Vagina (tissue), 2 donors: ENCODE measurements around the gene MSMB. TPM values are rescaled to one million over a fixed set of nuclear protein-coding genes. Genes with fewer than 3 reads are reported as not detected.
"Not testable (repeated sequence)": the region's sequence is repeated elsewhere in the genome, so short reads cannot be mapped to it uniquely, and the experiment has no call there.

ENCODE experiments used
- DNase-seq, 2 donors: peaks; one replicate each; pipeline ENCODE4 v3.0.0-alpha.2; 2017; ENCODE audit errors: extremely low spot score in 2 of 2
- H3K27ac ChIP-seq: fragments of 200-600 bp; sonication (generic); one replicate; pipeline ENCODE4 v1.5.1; 2019
- H3K27me3 ChIP-seq: fragments of 200-600 bp; sonication (generic); one replicate; pipeline ENCODE4 v1.5.1; 2019
- H3K36me3 ChIP-seq, 2 donors: fragments of 200-600 bp; sonication (generic); one replicate each; pipeline ENCODE4 v1.5.1; 2017 to 2019
- H3K4me1 ChIP-seq: fragments of 200-600 bp; sonication (generic); one replicate; pipeline ENCODE4 v1.5.1; 2019
- H3K4me3 ChIP-seq, 2 donors: fragments of 200-600 bp; sonication (generic); 1 replicate in 1 of 2; 2 replicates in 1 of 2; pipeline ENCODE4 v1.5.1; 2016 to 2019
- H3K9me3 ChIP-seq: fragments of 200-600 bp; sonication (generic); one replicate; pipeline ENCODE4 v1.5.1; 2019
- POLR2A ChIP-seq, 2 donors: fragments of 450-650 bp; IDR thresholded peaks; one replicate each; pipeline ENCODE4 v1.6.1; 2017; ENCODE audit warnings: antibody characterized with exemption in 2 of 2, mild to moderate bottlenecking in 2 of 2, moderate library complexity in 2 of 2
- POLR2AphosphoS5 ChIP-seq, 2 donors: sonication (generic); formaldehyde crosslinking; IDR thresholded peaks; one replicate each; pipeline ENCODE4 v1.9.0; 2017; ENCODE audit warnings: antibody characterized with exemption in 2 of 2, mild to moderate bottlenecking in 2 of 2, low read depth in 1 of 2; ENCODE audit not compliant: insufficient read depth in 1 of 2
- intact Hi-C: fragments of 100-400 bp; cut with DNase I; formaldehyde crosslinking; loops from one replicate; pipeline ENCODE4 v1.15.1; 2023
- total RNA-seq: library from RNA; depleted of rRNA; stranded (reverse); fragments of >200 nt; gene quantifications from one replicate; pipeline ENCODE4 v1.2.3, GENCODE V29; 2016
- TF ChIP-seq, protein P1 (sequence below), 3 experiments: fragments of 450-650 bp in 2 of 3; fragments of 200-600 bp in 1 of 3; sonication (generic) in 1 of 3; IDR thresholded peaks; one replicate each; pipeline ENCODE4 v1.5.1; 2017 to 2019; ENCODE audit warnings: antibody characterized with exemption in 3 of 3, mild to moderate bottlenecking in 2 of 3, moderate library complexity in 2 of 3

MSMB gene, protein sequence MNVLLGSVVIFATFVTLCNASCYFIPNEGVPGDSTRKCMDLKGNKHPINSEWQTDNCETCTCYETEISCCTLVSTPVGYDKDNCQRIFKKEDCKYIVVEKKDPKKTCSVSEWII
- total RNA-seq: not detected

DNA sequence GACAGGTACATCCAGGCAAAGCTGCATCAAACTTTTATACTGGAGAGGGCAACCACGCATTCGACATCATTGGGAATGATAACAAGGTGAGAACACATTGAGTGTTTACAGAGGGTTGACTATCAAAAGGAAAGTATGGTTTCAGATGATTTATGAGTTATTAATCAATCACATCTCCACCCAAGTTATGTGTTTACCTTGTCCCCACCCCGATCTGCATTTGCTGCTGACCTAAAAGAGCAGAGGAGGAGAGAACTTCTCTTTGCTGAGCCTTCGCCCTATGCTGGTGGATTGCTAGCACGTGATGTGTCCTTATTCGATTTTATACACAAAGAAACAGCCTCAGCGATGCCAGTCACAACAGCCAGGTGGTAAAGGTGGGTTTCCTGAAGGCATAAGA, at the start of gene MSMB:
Gene MSMB (minus strand): TSS at position 9 of the 400 bp plus-strand sequence. CDS start 32 bp downstream, outside the sequence.
- intact Hi-C loops: no loop called here
- Histone ChIP-seq H3K27me3 (no peaks in the 10 kb centered on the region), H3K9me3 (no peaks in the 10 kb centered on the region), H3K4me3 (no peak within 1 kb of the TSS), H3K4me1 (no peaks in the 10 kb centered on the region), H3K36me3 (no peaks in the 10 kb centered on the region), H3K27ac (no peak within 1 kb of the TSS)
- TF ChIP-seq POLR2A (IDR thresholded peaks at IDR 0.05) (no peak), POLR2AphosphoS5 (IDR thresholded peaks at IDR 0.05; ENCODE audit: insufficient read depth in 1 of 2, low read depth in 1 of 2) (no peak)
- TF ChIP-seq, protein P1, sequence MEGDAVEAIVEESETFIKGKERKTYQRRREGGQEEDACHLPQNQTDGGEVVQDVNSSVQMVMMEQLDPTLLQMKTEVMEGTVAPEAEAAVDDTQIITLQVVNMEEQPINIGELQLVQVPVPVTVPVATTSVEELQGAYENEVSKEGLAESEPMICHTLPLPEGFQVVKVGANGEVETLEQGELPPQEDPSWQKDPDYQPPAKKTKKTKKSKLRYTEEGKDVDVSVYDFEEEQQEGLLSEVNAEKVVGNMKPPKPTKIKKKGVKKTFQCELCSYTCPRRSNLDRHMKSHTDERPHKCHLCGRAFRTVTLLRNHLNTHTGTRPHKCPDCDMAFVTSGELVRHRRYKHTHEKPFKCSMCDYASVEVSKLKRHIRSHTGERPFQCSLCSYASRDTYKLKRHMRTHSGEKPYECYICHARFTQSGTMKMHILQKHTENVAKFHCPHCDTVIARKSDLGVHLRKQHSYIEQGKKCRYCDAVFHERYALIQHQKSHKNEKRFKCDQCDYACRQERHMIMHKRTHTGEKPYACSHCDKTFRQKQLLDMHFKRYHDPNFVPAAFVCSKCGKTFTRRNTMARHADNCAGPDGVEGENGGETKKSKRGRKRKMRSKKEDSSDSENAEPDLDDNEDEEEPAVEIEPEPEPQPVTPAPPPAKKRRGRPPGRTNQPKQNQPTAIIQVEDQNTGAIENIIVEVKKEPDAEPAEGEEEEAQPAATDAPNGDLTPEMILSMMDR (IDR thresholded peaks at IDR 0.05): no peak
- DNase-seq: no peak

DNA sequence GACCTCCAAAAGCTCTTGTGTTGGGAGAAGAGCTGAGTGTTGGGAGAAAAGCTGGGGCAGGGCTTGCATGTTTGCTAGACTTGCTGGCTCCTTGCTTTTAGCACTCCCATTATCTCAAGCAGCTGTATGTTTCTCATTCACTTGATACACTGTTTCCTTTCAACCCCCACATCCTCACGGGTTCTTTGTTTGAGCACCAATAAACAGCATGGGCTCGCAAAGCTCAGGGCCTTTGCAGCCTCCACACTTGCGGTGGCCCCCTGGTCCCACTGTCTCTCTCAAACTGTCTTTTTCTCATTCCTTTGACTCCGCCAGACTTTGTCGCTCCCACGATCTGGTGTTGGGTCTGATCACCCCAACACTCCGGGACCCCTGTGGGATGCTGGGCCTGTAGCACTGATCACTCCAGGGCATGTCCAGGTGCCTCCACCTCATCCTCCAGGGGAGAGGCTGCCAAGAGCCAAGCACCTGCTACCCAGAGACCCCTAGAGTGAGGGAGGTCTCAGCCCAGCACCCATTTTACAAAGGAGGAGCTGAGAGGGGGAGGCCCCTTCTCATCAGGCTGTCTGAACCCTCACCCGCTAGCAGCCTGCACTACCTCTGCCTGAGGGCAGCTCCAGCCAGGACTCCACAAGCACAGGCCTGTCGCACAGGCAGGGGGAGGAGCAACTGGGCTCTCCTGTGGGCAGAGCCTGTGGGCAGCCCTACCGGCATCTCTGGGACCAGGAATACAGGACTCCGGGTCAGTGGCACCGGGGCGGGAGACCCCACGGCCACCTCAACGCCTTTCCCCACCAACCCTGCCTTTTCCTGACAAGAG, 49.1 kb upstream of the MSMB start:
- intact Hi-C loops: no loop called here

DNA sequence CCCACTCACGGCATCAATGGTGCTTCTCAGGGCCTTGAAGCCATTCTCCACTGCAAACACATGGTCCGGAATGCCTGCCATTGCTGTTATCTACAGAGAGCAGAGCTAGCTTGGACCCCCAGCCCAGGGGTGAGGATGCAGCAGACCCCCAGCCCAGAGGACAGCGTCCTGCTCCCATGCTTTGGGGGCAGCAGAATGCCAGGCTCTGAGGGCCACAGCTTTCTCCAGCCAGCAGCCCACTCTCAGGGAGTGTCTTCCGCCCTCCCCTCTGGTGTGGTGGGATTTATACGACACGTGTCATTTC, 48.1 kb upstream of the MSMB start:
- Histone ChIP-seq H3K36me3 (no peaks in the 10 kb centered on the region), H3K4me1 (no peaks in the 10 kb centered on the region), H3K4me3 (no peak overlapping the region), H3K9me3 (no peaks in the 10 kb centered on the region), H3K27ac (no peak overlapping the region), H3K27me3 (no peaks in the 10 kb centered on the region)
- TF ChIP-seq, protein P1 (IDR thresholded peaks at IDR 0.05): no peak
- peak; percentile 40 to 85 for DNase-seq
- intact Hi-C loops: no loop called here

More for the DNA sequence above, 49.1 kb upstream of the MSMB start:
- Histone ChIP-seq H3K4me1 (no peaks in the 10 kb centered on the region), H3K4me3 (no peak overlapping the region), H3K27me3 (no peaks in the 10 kb centered on the region), H3K27ac (no peak overlapping the region), H3K9me3 (no peaks in the 10 kb centered on the region), H3K36me3 (no peaks in the 10 kb centered on the region)
- TF ChIP-seq, protein P1 (IDR thresholded peaks at IDR 0.05): no peak
- TF ChIP-seq POLR2AphosphoS5 (IDR thresholded peaks at IDR 0.05; ENCODE audit: insufficient read depth in 1 of 2, low read depth in 1 of 2) (no peak), POLR2A (IDR thresholded peaks at IDR 0.05) (no peak)
- DNase-seq: peak; percentile 77 to 82

DNA sequence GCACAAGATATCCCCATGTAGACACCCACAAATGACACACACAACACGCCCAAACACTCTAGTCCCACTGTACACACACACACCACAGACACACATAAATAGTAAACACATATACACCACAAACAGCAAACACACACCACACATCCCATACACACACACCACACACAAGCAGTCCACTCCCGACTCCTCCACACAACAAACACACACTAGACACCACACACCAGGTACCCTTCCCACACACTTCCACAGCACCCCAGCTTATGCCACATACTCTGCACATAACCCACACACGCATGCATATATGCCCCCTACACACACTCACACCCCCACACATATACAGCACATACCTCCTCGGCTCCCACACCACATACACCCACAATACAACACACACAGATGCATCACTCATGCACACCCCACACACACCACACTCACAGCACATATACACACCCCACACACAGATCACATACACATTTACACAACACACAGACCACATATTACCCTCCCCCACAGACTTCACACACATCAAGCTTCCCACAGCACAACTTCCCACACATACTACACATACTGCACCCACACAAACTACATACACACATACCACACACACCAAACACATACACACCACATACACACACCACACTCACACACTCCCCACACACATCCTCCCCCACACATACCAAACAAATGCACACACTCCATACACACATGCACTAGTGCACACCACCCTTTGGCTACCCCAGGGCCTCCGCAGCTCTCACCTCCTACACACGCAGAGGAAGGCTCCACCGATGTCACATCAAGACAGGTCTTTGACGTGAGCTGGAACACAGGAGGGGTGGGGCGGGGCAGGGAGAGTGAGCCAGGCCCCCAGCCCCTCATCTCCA, 47.5 kb upstream of the MSMB start:
- H3K4me3 ChIP-seq, H3K36me3 ChIP-seq, intact Hi-C loops, H3K9me3 ChIP-seq, H3K27ac ChIP-seq, H3K4me1 ChIP-seq, H3K27me3 ChIP-seq: not testable (repeated sequence)
- DNase-seq: peak; percentile 58 to 70

DNA sequence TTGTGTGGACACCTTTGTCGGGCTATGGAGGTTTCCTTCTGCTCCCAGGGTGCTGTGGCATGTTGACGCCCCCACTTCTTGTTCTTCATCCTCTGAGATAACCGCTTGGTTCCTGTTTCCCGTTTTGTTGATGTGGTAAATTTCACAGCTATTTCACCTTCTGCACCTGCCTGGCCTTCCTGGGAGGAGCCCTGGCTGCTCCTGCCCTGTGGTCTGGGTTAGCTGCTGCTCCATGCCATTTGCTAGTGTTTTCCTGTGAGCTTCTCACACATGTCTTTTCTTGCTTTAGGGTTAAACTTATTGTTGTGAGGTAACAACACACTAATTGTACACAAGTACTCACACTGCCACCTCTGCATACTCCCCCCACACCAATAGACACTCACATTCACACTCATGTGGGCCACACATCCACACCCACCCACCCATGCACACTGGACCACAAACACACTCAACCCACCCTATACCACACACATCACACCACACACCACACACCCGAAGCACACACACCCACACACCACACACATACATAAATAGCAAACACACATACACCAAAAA, 46.5 kb upstream of the MSMB start:
- Histone ChIP-seq H3K27me3 (no peaks in the 10 kb centered on the region), H3K36me3 (no peaks in the 10 kb centered on the region), H3K4me3 (no peak overlapping the region), H3K27ac (no peak overlapping the region), H3K9me3 (no peaks in the 10 kb centered on the region), H3K4me1 (no peaks in the 10 kb centered on the region)
- DNase-seq: peak in 1 of 2 donors; percentile 32
- TF ChIP-seq POLR2A (IDR thresholded peaks at IDR 0.05) (no peak), POLR2AphosphoS5 (IDR thresholded peaks at IDR 0.05; ENCODE audit: insufficient read depth in 1 of 2, low read depth in 1 of 2) (no peak)
- TF ChIP-seq, protein P1 (IDR thresholded peaks at IDR 0.05): no peak
- intact Hi-C loops: no loop called here
